NOMO-1 treated with DMSO at 0.1 percent for 48 hours (cell line): ENCODE results near the gene CSN2.

Source experiments
- DNase-seq: peaks from one replicate; lab custom pipeline; 2025; ENCODE audit not compliant: unreplicated experiment; lab: John Stamatoyannopoulos, UW

Gene CSN2

GRCh38 chr4:69907151-69907550, 58.4 kb downstream of the CSN2 start:
- no peak for DNase-seq
